HEK293T (cell line): Measurements from ENCODE around the gene PGS1.

Source experiments
- CTCF ChIA-PET: fragments of 350-600 bp; formaldehyde crosslinking; extraction: SDS; loops from one replicate; lab custom pipeline; 2021; ENCODE audit warnings: antibody characterized with exemption, inconsistent platforms; lab: Yijun Ruan, JAX
- POLR2A ChIA-PET: fragments of 350-600 bp; formaldehyde crosslinking; extraction: SDS; loops from one replicate; lab custom pipeline; 2020; ENCODE audit warnings: antibody characterized with exemption, inconsistent platforms; lab: Yijun Ruan, JAX
- DNase-seq: peaks from one replicate; pipeline ENCODE4 v3.0.0; 2012; ENCODE audit warnings: mixed read lengths; ENCODE audit errors: extremely low spot score
- ARNT ChIP-seq: fragments of 450-650 bp; IDR thresholded peaks from 2 replicates; pipeline ENCODE4 v1.6.1; 2017; ENCODE audit warnings: mild to moderate bottlenecking
- BHLHE40 ChIP-seq: fragments of 450-650 bp; IDR thresholded peaks from 2 replicates; pipeline ENCODE4 v1.6.1; 2016; ENCODE audit warnings: mild to moderate bottlenecking, moderate library complexity, borderline replicate concordance
- CTBP1 ChIP-seq: fragments of 450-650 bp; IDR thresholded peaks from 2 replicates; pipeline ENCODE4 v1.6.1; 2016; ENCODE audit warnings: borderline replicate concordance
- ELF4 ChIP-seq: fragments of 450-650 bp; IDR thresholded peaks from 2 replicates; pipeline ENCODE4 v1.6.1; 2017; ENCODE audit warnings: antibody characterized with exemption
- FOXA1 ChIP-seq: fragments of 450-650 bp; IDR thresholded peaks from 2 replicates; pipeline ENCODE4 v1.6.1; 2016; ENCODE audit warnings: mild to moderate bottlenecking
- FOXK2 ChIP-seq: fragments of 450-650 bp; IDR thresholded peaks from 2 replicates; pipeline ENCODE4 v1.6.1; 2016; ENCODE audit warnings: mild to moderate bottlenecking
- FOXM1 ChIP-seq: fragments of 450-650 bp; IDR thresholded peaks from 2 replicates; pipeline ENCODE4 v1.6.1; 2017; ENCODE audit warnings: mild to moderate bottlenecking, borderline replicate concordance
- HDGF ChIP-seq: fragments of 450-650 bp; IDR thresholded peaks from 2 replicates; pipeline ENCODE4 v1.6.1; 2017; ENCODE audit warnings: antibody characterized with exemption, borderline replicate concordance
- L3MBTL2 ChIP-seq: fragments of 450-650 bp; conservative IDR thresholded peaks from 2 replicates; pipeline ENCODE4 v1.6.1; 2016; ENCODE audit warnings: mild to moderate bottlenecking
- LEF1 ChIP-seq: fragments of 450-650 bp; IDR thresholded peaks from 2 replicates; pipeline ENCODE4 v1.6.1; 2017; ENCODE audit warnings: mild to moderate bottlenecking, borderline replicate concordance
- NFRKB ChIP-seq: fragments of 450-650 bp; IDR thresholded peaks from 2 replicates; pipeline ENCODE4 v1.6.1; 2016; ENCODE audit warnings: mild to moderate bottlenecking, moderate library complexity
- PKNOX1 ChIP-seq: fragments of 450-650 bp; IDR thresholded peaks from 2 replicates; pipeline ENCODE4 v1.6.1; 2016
- SP1 ChIP-seq: fragments of 450-650 bp; IDR thresholded peaks from 2 replicates; pipeline ENCODE4 v1.6.1; 2017
- SUZ12 ChIP-seq: fragments of 450-650 bp; IDR thresholded peaks from 2 replicates; pipeline ENCODE4 v1.6.1; 2016; ENCODE audit warnings: mild to moderate bottlenecking
- TARDBP ChIP-seq: fragments of 450-650 bp; IDR thresholded peaks from 2 replicates; pipeline ENCODE4 v1.6.1; 2016
- ZNF384 ChIP-seq: fragments of 450-650 bp; IDR thresholded peaks from 2 replicates; pipeline ENCODE4 v1.6.1; 2016

PGS1 gene

DNA sequence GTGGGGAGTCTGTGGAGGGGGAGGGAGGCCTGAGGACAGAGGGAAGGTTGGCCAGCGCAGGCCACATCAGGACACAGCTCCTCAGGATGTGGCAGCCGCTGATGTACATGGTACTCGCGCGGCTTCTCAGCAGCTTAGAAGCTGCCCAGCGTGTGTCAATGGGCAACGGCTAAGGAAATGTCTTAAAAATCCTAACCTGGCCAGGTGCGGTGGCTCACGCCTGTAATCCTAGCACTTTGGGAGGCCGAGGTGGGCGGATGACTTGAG is 53.2 kb downstream of the PGS1 start:
- POLR2A ChIA-PET = no interaction called here
- CTCF ChIA-PET = interaction anchor here (0.7 to 1.1 kb wide), 2 partner anchors 10 to 191 kb away, joined by 4 read pairs; no protein-coding TSS in a partner anchor
- DNase-seq = no peak
- TF ChIP-seq HDGF (no peak), FOXM1 (no peak), SUZ12 (no peak), PKNOX1 (no peak), SP1 (no peak), ELF4 (no peak), BHLHE40 (no peak), LEF1 (no peak), ZNF384 (no peak), FOXK2 (no peak), L3MBTL2 (no peak), NFRKB (no peak), CTBP1 (no peak), ARNT (no peak), TARDBP (no peak), FOXA1 (no peak)

- no peak for TF ChIP-seq NFRKB
- no peak for TF ChIP-seq BHLHE40
- DNase-seq = no peak
- ChIA-PET CTCF (interaction anchor here (0.7 to 1.1 kb wide), 2 partner anchors 11 to 192 kb away, joined by 4 read pairs; no protein-coding TSS in a partner anchor), POLR2A (no interaction called here)
These were observed 54.0 kb downstream of the PGS1 start for GRCh38 chr17:78432226-78433012.

DNA sequence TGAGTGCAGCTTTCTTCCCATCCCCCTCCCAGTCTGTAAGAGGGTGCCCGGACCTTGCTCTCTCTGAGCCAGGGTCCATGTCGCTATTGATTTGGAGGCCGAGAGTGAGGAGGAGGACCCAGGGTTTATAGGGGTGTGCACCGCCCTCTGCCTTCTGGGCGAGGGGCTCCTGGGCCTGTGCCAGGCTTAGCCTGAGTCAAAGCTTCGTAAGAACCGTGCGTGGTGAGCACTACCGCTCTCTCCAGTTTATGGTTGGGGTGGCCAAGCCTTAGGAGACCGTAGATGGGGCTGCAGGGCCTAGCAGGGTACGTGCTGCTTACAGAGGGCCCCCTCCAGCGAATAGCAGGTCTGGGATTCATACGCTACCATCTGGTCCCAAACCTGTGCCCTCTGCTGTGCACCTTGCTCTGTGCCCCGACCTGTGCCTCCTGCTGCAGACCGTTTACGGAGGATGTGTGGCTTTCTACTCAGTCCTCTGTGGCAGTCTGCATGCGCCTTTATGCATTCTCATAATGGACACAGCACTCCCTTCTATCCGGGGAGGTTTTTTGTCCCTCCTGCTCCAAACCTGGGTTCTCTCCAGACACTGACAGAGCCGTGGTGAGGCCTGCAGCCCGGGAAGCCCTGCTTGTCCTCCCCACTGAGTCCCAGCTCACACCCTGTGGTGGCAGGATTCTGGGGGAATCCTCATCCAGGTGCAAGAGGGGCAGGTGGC is 54.7 kb downstream of the PGS1 start:
- ChIA-PET CTCF (interaction anchor here (1.6 kb wide), 1 partner anchor 12 kb away, joined by 4 read pairs; no protein-coding TSS in a partner anchor), POLR2A (no interaction called here)

DNA sequence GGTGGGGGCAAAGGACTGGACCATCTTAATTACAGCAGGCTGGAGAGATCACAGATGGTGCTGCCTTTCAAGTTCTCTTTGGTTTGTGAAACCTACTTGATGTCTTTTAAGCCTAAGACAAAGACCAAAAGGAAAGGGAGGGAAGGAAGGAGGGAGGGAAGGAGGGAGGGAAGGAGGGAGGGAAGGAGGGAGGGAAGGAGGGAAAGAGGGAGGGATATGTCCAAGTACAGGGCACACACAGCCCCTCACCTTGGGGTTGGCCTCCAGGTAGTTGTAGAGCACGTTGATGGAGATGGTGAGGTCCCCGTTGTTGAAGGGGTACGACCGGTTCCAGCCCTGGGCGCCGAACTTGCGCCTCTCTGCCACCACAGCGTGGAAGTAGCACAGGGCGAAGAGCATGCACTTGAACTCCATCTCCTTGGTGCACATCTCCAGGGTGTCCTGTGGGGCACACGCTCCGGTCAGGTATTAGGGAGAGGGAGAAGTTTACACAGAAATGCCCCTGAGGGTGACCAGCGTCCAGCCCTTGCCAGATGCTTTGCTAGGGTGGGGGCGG is 55.4 kb downstream of the PGS1 start:
- ChIA-PET POLR2A (no interaction called here), CTCF (interaction anchor here (1.6 kb wide), 1 partner anchor 11 kb away, joined by 4 read pairs; no protein-coding TSS in a partner anchor)
- TF ChIP-seq BHLHE40 (no peak), NFRKB (no peak), TARDBP (no peak), HDGF (no peak), PKNOX1 (no peak), L3MBTL2 (no peak), CTBP1 (no peak), FOXA1 (no peak), FOXM1 (no peak), ZNF384 (no peak), ARNT (no peak), FOXK2 (no peak), ELF4 (no peak), LEF1 (no peak), SUZ12 (no peak), SP1 (no peak)
- DNase-seq = no peak

More for the DNA sequence above, 54.7 kb downstream of the PGS1 start:
- no peak for DNase-seq
- TF ChIP-seq FOXA1 (no peak), LEF1 (no peak), TARDBP (no peak), ARNT (no peak), ZNF384 (no peak), SUZ12 (no peak), FOXK2 (no peak), L3MBTL2 (no peak), NFRKB (no peak), CTBP1 (no peak), SP1 (no peak), FOXM1 (no peak), ELF4 (no peak), PKNOX1 (no peak), BHLHE40 (no peak), HDGF (no peak)

- ChIA-PET CTCF (interaction anchor here (0.6 to 1.6 kb wide), 2 partner anchors 10 to 72 kb away, joined by 3 to 4 read pairs; no protein-coding TSS in a partner anchor), POLR2A (no interaction called here)
- TF ChIP-seq LEF1 (no peak), BHLHE40 (no peak), FOXM1 (no peak), FOXA1 (no peak), L3MBTL2 (no peak), PKNOX1 (no peak), ARNT (no peak), SUZ12 (no peak), NFRKB (no peak), ELF4 (no peak), SP1 (no peak), CTBP1 (no peak), HDGF (no peak), ZNF384 (no peak), FOXK2 (no peak), TARDBP (no peak)
- no peak for DNase-seq
These were observed 56.2 kb downstream of the PGS1 start for GRCh38 chr17:78434455-78435329.
